ENCODE measurements around the gene COL19A1.
A peak's percentile ranks its signal among the peaks of the same experiment; 100 is the strongest.
"Not testable (repeated sequence)": the region's sequence is repeated elsewhere in the genome, so short reads cannot be mapped to it uniquely, and the experiment has no call there.

The COL19A1 gene

GRCh38 chr6:69867639-69867976, 1.3 kb downstream of the COL19A1 start:
- DNase-seq: no peak

GRCh38 chr6:69868252-69868804, 2.0 kb downstream of the COL19A1 start:
- DNase-seq: no peak

GRCh38 chr6:69868961-69869360, 2.6 kb downstream of the COL19A1 start:
- DNase-seq: no peak

GRCh38 chr6:69871107-69871506, 4.8 kb downstream of the COL19A1 start:
- DNase-seq: no peak

GRCh38 chr6:69873291-69873690, 6.9 kb downstream of the COL19A1 start:
- no peak for DNase-seq

GRCh38 chr6:69875715-69876114, 9.4 kb downstream of the COL19A1 start:
- DNase-seq: no peak

- DNase-seq: no peak
These were observed 12.4 kb downstream of the COL19A1 start for GRCh38 chr6:69878795-69879194.

- DNase-seq: no peak
These were observed 14.2 kb downstream of the COL19A1 start for GRCh38 chr6:69880601-69881000.

GRCh38 chr6:69881322-69882151, 15.2 kb downstream of the COL19A1 start:
- no peak for DNase-seq

- no peak for DNase-seq
These were observed 17.2 kb downstream of the COL19A1 start for GRCh38 chr6:69883551-69883950.

GRCh38 chr6:69884231-69884630, 17.9 kb downstream of the COL19A1 start:
- no peak for DNase-seq

GRCh38 chr6:69887026-69887425, 20.7 kb downstream of the COL19A1 start:
- peak; percentile 26 for DNase-seq

- DNase-seq: no peak
These were observed 21.5 kb downstream of the COL19A1 start for GRCh38 chr6:69887714-69888345.

GRCh38 chr6:69888482-69889233, 22.3 kb downstream of the COL19A1 start:
- no peak for DNase-seq

GRCh38 chr6:69889234-69889974, 23.0 kb downstream of the COL19A1 start:
- DNase-seq: not testable (repeated sequence)

GRCh38 chr6:69892561-69892960, 26.2 kb downstream of the COL19A1 start:
- not testable (repeated sequence) for DNase-seq

- not testable (repeated sequence) for DNase-seq
These were observed 26.9 kb downstream of the COL19A1 start for GRCh38 chr6:69893266-69893665.

- no peak for DNase-seq
These were observed 28.4 kb downstream of the COL19A1 start for GRCh38 chr6:69894578-69895347.

GRCh38 chr6:69895396-69895795, 29.0 kb downstream of the COL19A1 start:
- no peak for DNase-seq

GRCh38 chr6:69900869-69901268, 34.5 kb downstream of the COL19A1 start:
- no peak for DNase-seq

GRCh38 chr6:69901361-69901760, 35.0 kb downstream of the COL19A1 start:
- no peak for DNase-seq

GRCh38 chr6:69907981-69908498, 41.7 kb downstream of the COL19A1 start:
- no peak for DNase-seq
